ENCODE measurements around the gene HPS4. TPM values are rescaled to one million over a fixed set of nuclear protein-coding genes. Genes with fewer than 3 reads are reported as not detected.

Gene HPS4
- total RNA-seq, 1 donor from 2014 or later = 46.1 TPM

DNA sequence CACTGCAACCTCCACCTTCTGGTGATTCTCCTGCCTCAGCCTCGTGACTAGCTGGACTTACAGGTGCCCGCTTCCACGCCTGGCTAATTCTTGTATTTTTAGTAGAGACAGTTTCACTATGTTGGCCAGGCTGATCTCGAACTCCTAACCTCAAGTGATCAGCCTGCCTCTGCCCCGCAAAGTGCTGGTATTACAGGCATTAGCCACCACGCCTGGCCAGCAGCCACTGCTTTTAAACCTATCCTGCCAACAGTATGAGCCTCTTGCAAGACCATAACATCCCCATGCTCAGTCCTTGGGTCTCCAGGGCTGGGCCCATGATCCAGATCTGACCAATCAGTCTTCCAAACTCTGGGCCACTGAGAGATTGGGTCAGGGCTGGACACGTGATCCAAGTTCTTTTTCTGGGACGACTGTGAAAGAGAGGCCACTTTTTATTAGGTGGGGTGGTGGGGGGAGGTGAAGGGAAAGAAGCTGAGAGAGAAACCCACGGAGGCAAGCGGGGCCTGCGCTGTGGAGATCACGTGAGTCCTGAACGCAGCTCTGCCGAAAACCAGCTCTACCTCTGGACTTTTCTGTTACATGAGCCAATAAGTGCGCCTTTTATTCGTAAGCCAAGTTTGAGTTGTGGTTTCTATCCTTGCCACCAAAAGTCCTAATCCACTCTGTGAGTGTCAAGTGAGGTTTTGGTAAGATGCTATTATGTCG, 36.6 kb downstream of the HPS4 start:
- Mint-ChIP-seq H3K9me3 (no peaks in the 10 kb centered on the region), H3K27me3 (no peaks in the 10 kb centered on the region), H3K4me1 (ENCODE audit: unreplicated experiment) (no peaks in the 10 kb centered on the region), H3K36me3 (peaks cover 3% of the 10 kb centered on the region), H3K27ac (no peak overlapping the region), H3K4me3 (no peak overlapping the region)
- TF ChIP-seq, protein P1, sequence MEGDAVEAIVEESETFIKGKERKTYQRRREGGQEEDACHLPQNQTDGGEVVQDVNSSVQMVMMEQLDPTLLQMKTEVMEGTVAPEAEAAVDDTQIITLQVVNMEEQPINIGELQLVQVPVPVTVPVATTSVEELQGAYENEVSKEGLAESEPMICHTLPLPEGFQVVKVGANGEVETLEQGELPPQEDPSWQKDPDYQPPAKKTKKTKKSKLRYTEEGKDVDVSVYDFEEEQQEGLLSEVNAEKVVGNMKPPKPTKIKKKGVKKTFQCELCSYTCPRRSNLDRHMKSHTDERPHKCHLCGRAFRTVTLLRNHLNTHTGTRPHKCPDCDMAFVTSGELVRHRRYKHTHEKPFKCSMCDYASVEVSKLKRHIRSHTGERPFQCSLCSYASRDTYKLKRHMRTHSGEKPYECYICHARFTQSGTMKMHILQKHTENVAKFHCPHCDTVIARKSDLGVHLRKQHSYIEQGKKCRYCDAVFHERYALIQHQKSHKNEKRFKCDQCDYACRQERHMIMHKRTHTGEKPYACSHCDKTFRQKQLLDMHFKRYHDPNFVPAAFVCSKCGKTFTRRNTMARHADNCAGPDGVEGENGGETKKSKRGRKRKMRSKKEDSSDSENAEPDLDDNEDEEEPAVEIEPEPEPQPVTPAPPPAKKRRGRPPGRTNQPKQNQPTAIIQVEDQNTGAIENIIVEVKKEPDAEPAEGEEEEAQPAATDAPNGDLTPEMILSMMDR (conservative IDR thresholded peaks at IDR 0.05) = no peak
- no peak for DNase-seq (ENCODE audit: extremely low spot score, unreplicated experiment)

DNA sequence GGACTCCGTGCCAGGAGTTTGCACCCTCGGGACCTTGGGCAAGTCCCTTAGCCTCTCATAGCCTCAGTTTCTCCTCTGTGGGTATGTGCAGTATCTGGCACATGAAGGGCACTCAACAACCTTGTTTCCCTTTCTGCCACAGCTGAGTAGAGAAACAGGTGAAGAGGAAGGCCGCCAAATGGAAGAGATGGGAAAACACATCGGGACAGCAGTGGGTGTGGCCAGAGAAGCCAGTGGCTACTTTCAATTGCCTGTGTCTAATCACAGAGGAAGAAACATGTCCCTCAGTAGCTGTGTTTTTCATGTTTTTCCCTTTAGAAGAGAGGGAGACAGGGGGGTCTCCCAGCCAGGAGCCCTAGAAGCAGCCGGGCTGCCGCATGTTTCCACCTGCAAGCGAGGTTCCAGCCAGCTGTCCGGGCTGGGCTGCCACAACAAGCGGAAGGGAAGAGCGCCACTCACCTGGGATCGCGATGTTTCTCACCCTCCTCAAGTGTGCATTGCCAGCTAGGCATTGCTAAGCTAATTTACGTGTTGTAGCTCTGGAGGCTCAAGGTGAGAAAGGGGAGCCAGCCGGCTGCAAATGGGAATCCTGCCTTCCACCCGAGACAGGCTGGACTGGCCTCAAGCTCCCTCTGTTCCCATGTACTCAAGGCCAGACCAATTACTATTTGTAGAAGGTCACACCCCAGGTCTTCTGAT, 37.9 kb downstream of the HPS4 start:
- no peak overlapping the region for H3K4me3 Mint-ChIP-seq
- no peak overlapping the region for H3K27ac Mint-ChIP-seq

DNA sequence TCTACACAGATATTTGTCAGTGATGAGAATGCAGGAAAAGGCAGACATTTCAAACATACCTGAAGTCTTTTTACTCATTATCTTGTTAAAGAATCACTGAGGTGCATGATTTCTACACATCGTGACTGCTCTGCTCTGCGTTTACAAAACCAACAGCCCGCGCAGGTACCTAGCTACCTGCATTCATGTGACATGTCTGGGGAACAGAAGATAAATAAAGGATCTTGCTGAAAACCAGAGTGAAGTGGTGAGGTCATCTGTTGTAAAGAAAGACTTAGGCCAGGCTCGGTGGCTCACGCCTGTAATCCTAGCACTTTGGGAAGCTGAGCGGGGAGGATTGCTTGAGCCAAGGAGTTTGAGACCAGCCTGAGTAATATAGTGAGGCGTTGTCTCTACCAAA, 38.8 kb downstream of the HPS4 start:
- no peak for DNase-seq (ENCODE audit: extremely low spot score, unreplicated experiment)
- no peak overlapping the region for H3K4me3 Mint-ChIP-seq
- no peaks in the 10 kb centered on the region for H3K36me3 Mint-ChIP-seq
- no peaks in the 10 kb centered on the region for H3K9me3 Mint-ChIP-seq
- TF ChIP-seq, protein P1 (conservative IDR thresholded peaks at IDR 0.05) = no peak
- no peak overlapping the region for H3K27ac Mint-ChIP-seq
- no peaks in the 10 kb centered on the region for H3K27me3 Mint-ChIP-seq
- H3K4me1 Mint-ChIP-seq (ENCODE audit: unreplicated experiment) = no peaks in the 10 kb centered on the region

More for the DNA sequence above, 37.9 kb downstream of the HPS4 start:
- no peak for DNase-seq (ENCODE audit: extremely low spot score, unreplicated experiment)
- Mint-ChIP-seq H3K36me3 (no peaks in the 10 kb centered on the region), H3K9me3 (no peaks in the 10 kb centered on the region), H3K27me3 (no peaks in the 10 kb centered on the region), H3K4me1 (ENCODE audit: unreplicated experiment) (no peaks in the 10 kb centered on the region)
- TF ChIP-seq, protein P1 (conservative IDR thresholded peaks at IDR 0.05) = no peak

DNA sequence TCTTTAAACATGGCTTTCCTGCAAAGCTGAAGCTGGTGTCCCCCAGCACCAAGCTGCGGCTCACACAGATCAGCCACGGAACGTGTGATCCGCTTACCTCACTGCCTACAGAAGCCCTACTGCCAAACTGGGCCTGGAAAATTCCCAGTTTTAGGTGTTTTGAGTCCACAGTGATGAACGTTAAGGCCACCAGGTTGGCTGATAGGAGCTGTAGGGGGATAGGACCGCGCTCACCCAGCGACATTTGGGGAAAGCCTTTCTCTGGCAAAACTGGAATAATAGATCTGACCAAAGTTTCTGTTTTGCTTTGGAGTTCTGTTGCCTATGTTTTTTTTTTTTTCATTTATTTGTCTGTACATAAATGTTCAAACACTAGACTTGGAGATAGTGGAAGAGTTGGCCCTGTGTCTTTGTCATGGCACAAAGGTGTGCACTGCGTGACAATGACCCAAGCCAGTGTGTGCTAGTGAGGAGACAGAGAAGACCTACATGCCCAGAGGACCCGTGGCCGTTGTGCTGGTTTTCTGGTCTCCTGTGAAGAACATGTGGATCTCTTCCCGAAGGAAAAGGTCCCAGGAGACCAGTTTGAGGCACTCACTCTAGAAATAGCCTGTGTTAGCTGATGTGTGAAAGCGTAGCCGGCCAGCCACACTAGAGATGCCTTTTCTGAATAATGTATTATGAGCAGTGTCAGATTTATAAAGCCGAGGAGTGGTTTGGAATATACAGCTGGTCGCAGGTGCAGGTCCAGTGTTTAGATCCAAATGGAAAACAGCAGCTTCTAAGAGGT, 39.5 kb downstream of the HPS4 start:
- no peak overlapping the region for H3K4me3 Mint-ChIP-seq
- TF ChIP-seq, protein P1 (conservative IDR thresholded peaks at IDR 0.05) = no peak
- no peaks in the 10 kb centered on the region for H3K27me3 Mint-ChIP-seq
- H3K9me3 Mint-ChIP-seq = no peaks in the 10 kb centered on the region
- no peaks in the 10 kb centered on the region for H3K36me3 Mint-ChIP-seq
- H3K27ac Mint-ChIP-seq = no peak overlapping the region
- H3K4me1 Mint-ChIP-seq (ENCODE audit: unreplicated experiment) = no peaks in the 10 kb centered on the region
- no peak for DNase-seq (ENCODE audit: extremely low spot score, unreplicated experiment)

DNA sequence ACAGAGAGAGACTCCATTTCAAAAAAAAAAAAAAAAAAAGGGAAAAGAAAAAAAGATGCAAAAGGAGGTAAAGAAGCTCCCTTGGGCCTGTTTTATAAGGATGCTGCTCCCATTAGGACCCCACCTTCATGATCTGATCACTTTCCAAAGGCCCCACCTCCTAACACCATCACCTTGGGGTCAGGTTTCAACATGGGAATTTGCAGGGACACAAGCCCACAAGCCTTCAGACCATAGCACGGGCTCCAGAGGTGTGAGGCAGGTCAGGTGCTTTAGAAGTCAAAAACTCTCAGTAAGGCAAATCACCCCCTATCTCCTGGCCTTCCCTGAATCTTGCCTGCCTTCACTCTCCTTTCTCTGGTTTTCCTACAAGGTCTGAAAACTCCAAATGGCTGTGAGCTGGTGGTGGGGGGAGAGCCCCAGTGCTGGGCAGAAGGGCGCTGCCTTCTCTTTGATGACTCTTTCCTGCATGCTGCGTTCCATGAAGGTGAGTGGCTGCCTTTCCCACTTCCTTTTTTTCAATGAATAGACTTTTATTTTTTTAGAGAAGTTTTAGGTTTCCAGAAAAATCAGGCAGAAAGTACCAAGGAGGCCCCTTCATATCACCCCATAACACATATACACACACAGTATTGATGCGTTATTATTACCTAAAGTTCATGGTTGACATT, 41.4 kb downstream of the HPS4 start:
- Mint-ChIP-seq H3K4me1 (ENCODE audit: unreplicated experiment) (peaks cover under 1% of the 10 kb centered on the region), H3K9me3 (no peaks in the 10 kb centered on the region), H3K27me3 (no peaks in the 10 kb centered on the region), H3K27ac (no peak overlapping the region), H3K4me3 (no peak overlapping the region), H3K36me3 (no peaks in the 10 kb centered on the region)
- no peak for DNase-seq (ENCODE audit: extremely low spot score, unreplicated experiment)
- TF ChIP-seq, protein P1 (conservative IDR thresholded peaks at IDR 0.05) = no peak

Measured in type B pancreatic cell (in vitro differentiated cells).